ENCODE data around the gene FASTK.

Gene FASTK

GRCh38 chr7:151101621-151102396 is 21.2 kb upstream of the FASTK start:
- H3K27ac ChIP-seq: no peak overlapping the region
- TF ChIP-seq CTCF (conservative IDR thresholded peaks at IDR 0.05) (no peak), ZFX (IDR thresholded peaks at IDR 0.05) (no peak)

GRCh38 chr7:151100921-151101320 is 20.3 kb upstream of the FASTK start:
- H3K27ac ChIP-seq: no peak overlapping the region
- TF ChIP-seq CTCF (conservative IDR thresholded peaks at IDR 0.05) (no peak), ZFX (IDR thresholded peaks at IDR 0.05) (no peak)

- TF ChIP-seq CTCF (conservative IDR thresholded peaks at IDR 0.05): no peak
- no peak for TF ChIP-seq ZFX (IDR thresholded peaks at IDR 0.05)
- no peak overlapping the region for H3K27ac ChIP-seq
These were observed 19.0 kb upstream of the FASTK start for GRCh38 chr7:151099486-151100211.

GRCh38 chr7:151095828-151096475 is 15.3 kb upstream of the FASTK start:
- TF ChIP-seq CTCF (conservative IDR thresholded peaks at IDR 0.05) (no peak), ZFX (IDR thresholded peaks at IDR 0.05) (no peak)
- H3K27ac ChIP-seq: no peak overlapping the region

- no peak overlapping the region for H3K27ac ChIP-seq
- no peak for TF ChIP-seq ZFX (IDR thresholded peaks at IDR 0.05)
- TF ChIP-seq CTCF (conservative IDR thresholded peaks at IDR 0.05): no peak
These were observed 14.7 kb upstream of the FASTK start for GRCh38 chr7:151095123-151095797.

GRCh38 chr7:151094675-151095074 is 14.1 kb upstream of the FASTK start:
- TF ChIP-seq CTCF (conservative IDR thresholded peaks at IDR 0.05): no peak
- TF ChIP-seq ZFX (IDR thresholded peaks at IDR 0.05): no peak
- no peak overlapping the region for H3K27ac ChIP-seq
